Naive thymus-derived CD4-positive, alpha-beta T cell (primary cell): Measurements from ENCODE around the gene AGBL1. TPM values are rescaled to one million over a fixed set of nuclear protein-coding genes. Genes with fewer than 3 reads are reported as not detected.

Source experiments
- ATAC-seq: fragments of 150-1000 bp; cut with Tn5 transposase; 2 replicates; pipeline ENCODE4 v1.10.0; 2021; ENCODE audit warnings: mild to moderate bottlenecking, moderate library complexity
- CTCF ChIA-PET: fragments of 350-600 bp; sonication (Branson Sonifier 250); formaldehyde crosslinking; loops from one replicate; lab custom pipeline; 2021; ENCODE audit warnings: antibody characterized with exemption; lab: Charles Lee
- POLR2A ChIA-PET: fragments of 350-600 bp; sonication (Branson Sonifier 250); formaldehyde crosslinking; loops from one replicate; lab custom pipeline; 2021; ENCODE audit warnings: antibody characterized with exemption, inconsistent platforms; lab: Charles Lee
- DNase-seq, 9 donors: peaks; one replicate each; pipeline versions ENCODE4 v3.0.0 to v3.0.0-alpha.2; 2020 to 2022; ENCODE audit warnings: mixed read lengths in 1 of 9
- H3K27ac ChIP-seq: one replicate; pipeline ENCODE4 v1.7.0; 2013; ENCODE audit warnings: mild to moderate bottlenecking, low read depth, low read length, moderate library complexity
- H3K27me3 ChIP-seq, 2 donors: one replicate each; pipeline ENCODE4 v1.7.0; 2013; ENCODE audit warnings: low read length in 2 of 2, mild to moderate bottlenecking in 2 of 2, moderate library complexity in 2 of 2; ENCODE audit not compliant: control insufficient read depth in 2 of 2, insufficient read depth in 2 of 2
- H3K36me3 ChIP-seq, 3 experiments: 1 replicate in 2 of 3; 2 replicates in 1 of 3; pipeline ENCODE4 v1.7.0; 2013; ENCODE audit warnings: low read length in 3 of 3, mild to moderate bottlenecking in 3 of 3, moderate library complexity in 1 of 3; ENCODE audit not compliant: insufficient read depth in 3 of 3, control insufficient read depth in 2 of 3
- H3K4me1 ChIP-seq, 2 donors: one replicate each; pipeline ENCODE4 v1.7.0; 2013; ENCODE audit warnings: low read length in 2 of 2, mild to moderate bottlenecking in 2 of 2, moderate library complexity in 1 of 2; ENCODE audit not compliant: control insufficient read depth in 2 of 2, insufficient read depth in 2 of 2
- H3K4me3 ChIP-seq: 2 replicates; pipeline ENCODE4 v1.7.0; 2013; ENCODE audit warnings: mild to moderate bottlenecking, low read length
- H3K9me3 ChIP-seq, 3 experiments: 1 replicate in 2 of 3; 2 replicates in 1 of 3; pipeline ENCODE4 v1.7.0; 2013; ENCODE audit warnings: low read length in 3 of 3; ENCODE audit not compliant: control insufficient read depth in 2 of 3
- H3K27ac Mint-ChIP-seq, 9 donors: one replicate each; pipeline ENCODE4 v1.8.0; 2020 to 2022; ENCODE audit warnings: mixed read lengths in 9 of 9, mild to moderate bottlenecking in 8 of 9, moderate library complexity in 5 of 9, inconsistent platforms in 2 of 9
- H3K27me3 Mint-ChIP-seq, 5 donors: one replicate each; pipeline ENCODE4 v1.8.0; 2021 to 2022; ENCODE audit warnings: mixed read lengths in 5 of 5, mild to moderate bottlenecking in 1 of 5
- H3K36me3 Mint-ChIP-seq, 5 donors: one replicate each; pipeline ENCODE4 v1.8.0; 2020 to 2022; ENCODE audit warnings: mixed read lengths in 5 of 5, mild to moderate bottlenecking in 3 of 5, inconsistent platforms in 1 of 5
- H3K4me1 Mint-ChIP-seq, 7 donors: one replicate each; pipeline ENCODE4 v1.8.0; 2020 to 2022; ENCODE audit warnings: mixed read lengths in 7 of 7, mild to moderate bottlenecking in 3 of 7, inconsistent platforms in 1 of 7
- H3K4me3 Mint-ChIP-seq, 10 donors: one replicate each; pipeline ENCODE4 v1.8.0; 2020 to 2022; ENCODE audit warnings: mild to moderate bottlenecking in 10 of 10, mixed read lengths in 10 of 10, moderate library complexity in 6 of 10, inconsistent platforms in 2 of 10
- H3K9me3 Mint-ChIP-seq, 11 donors: one replicate each; pipeline ENCODE4 v1.8.0; 2020 to 2022; ENCODE audit warnings: mixed read lengths in 11 of 11, mild to moderate bottlenecking in 4 of 11, inconsistent platforms in 1 of 11, moderate library complexity in 1 of 11
- intact Hi-C, 2 donors: fragments of 100-400 bp; cut with micrococcal nuclease; formaldehyde crosslinking; loops; one replicate each; pipeline ENCODE4 v1.15.1; 2023
- polyA plus RNA-seq, 2 donors: library from polyadenylated mRNA; unstranded; fragments of 300-500 nt; fragmentation: Illumina TruSeq; gene quantifications; one replicate each; pipeline ENCODE4 v1.2.3, GENCODE V29; 2021
- total RNA-seq, 6 experiments: library from RNA in 5 of 6; stranded (reverse) in 5 of 6; gene quantifications; 1 replicate in 5 of 6; 2 replicates in 1 of 6; pipeline ENCODE4 v1.2.3 and lab custom pipeline; 2021 to 2026

The AGBL1 gene
- total and polyA plus RNA-seq, 7 experiments from 2014 or later, result not detected

GRCh38 chr15:86810329-86810728 is 730.7 kb downstream of the AGBL1 start:
- no peaks in the 10 kb centered on the region for H3K36me3 Mint-ChIP-seq
- no peak overlapping the region for H3K4me3 Mint-ChIP-seq
- Histone ChIP-seq H3K4me1 (no peaks in the 10 kb centered on the region), H3K27me3 (no peaks in the 10 kb centered on the region), H3K36me3 (no peaks in the 10 kb centered on the region), H3K4me3 (no peak overlapping the region), H3K9me3 (no peaks in the 10 kb centered on the region), H3K27ac (no peak overlapping the region)
- ChIA-PET POLR2A (no interaction called here), CTCF (no interaction called here)
- intact Hi-C loops, result no loop called here
- ATAC-seq, result no peak
- H3K4me1 Mint-ChIP-seq, result peaks cover 0 to 3% (median 0%) of the 10 kb centered on the region in 7 donors
- H3K27me3 Mint-ChIP-seq, result peaks cover 0 to 25% (median 12%) of the 10 kb centered on the region in 5 donors
- no peak for DNase-seq
- peaks cover 0 to 1% (median 0%) of the 10 kb centered on the region in 11 donors for H3K9me3 Mint-ChIP-seq
- H3K27ac Mint-ChIP-seq, result no peak overlapping the region

GRCh38 chr15:86813892-86814291 is 734.2 kb downstream of the AGBL1 start:
- no peak for ATAC-seq
- H3K4me3 Mint-ChIP-seq, result no peak overlapping the region
- H3K27ac ChIP-seq, result no peak overlapping the region
- H3K27me3 ChIP-seq, result no peaks in the 10 kb centered on the region
- ChIA-PET POLR2A (no interaction called here), CTCF (no interaction called here)
- peaks cover 0 to 15% (median 10%) of the 10 kb centered on the region in 5 donors for H3K27me3 Mint-ChIP-seq
- H3K36me3 Mint-ChIP-seq, result no peaks in the 10 kb centered on the region
- intact Hi-C loops, result no loop called here
- no peak for DNase-seq
- H3K27ac Mint-ChIP-seq, result no peak overlapping the region
- no peaks in the 10 kb centered on the region for H3K36me3 ChIP-seq
- H3K4me3 ChIP-seq, result no peak overlapping the region
- H3K4me1 Mint-ChIP-seq, result no peaks in the 10 kb centered on the region
- H3K4me1 ChIP-seq, result no peaks in the 10 kb centered on the region
- H3K9me3 Mint-ChIP-seq, result peaks cover 0 to 3% (median 0%) of the 10 kb centered on the region in 11 donors
- no peaks in the 10 kb centered on the region for H3K9me3 ChIP-seq

- no peak for DNase-seq
- Histone ChIP-seq H3K36me3 (no peaks in the 10 kb centered on the region), H3K27ac (no peak overlapping the region), H3K4me1 (no peaks in the 10 kb centered on the region), H3K27me3 (no peaks in the 10 kb centered on the region), H3K9me3 (no peaks in the 10 kb centered on the region), H3K4me3 (no peak overlapping the region)
- H3K4me3 Mint-ChIP-seq, result no peak overlapping the region
- ChIA-PET CTCF (no interaction called here), POLR2A (no interaction called here)
- intact Hi-C loops, result no loop called here
- no peak overlapping the region for H3K27ac Mint-ChIP-seq
- peaks cover 0 to 3% (median 0%) of the 10 kb centered on the region in 11 donors for H3K9me3 Mint-ChIP-seq
- no peak for ATAC-seq
- H3K4me1 Mint-ChIP-seq, result no peaks in the 10 kb centered on the region
- H3K27me3 Mint-ChIP-seq, result peaks cover 0 to 9% (median 0%) of the 10 kb centered on the region in 5 donors
- no peaks in the 10 kb centered on the region for H3K36me3 Mint-ChIP-seq
These were observed 749.6 kb downstream of the AGBL1 start for GRCh38 chr15:86829245-86829644.

GRCh38 chr15:86830304-86830703 is 750.6 kb downstream of the AGBL1 start:
- CTCF ChIA-PET, result no interaction called here
- H3K27ac ChIP-seq, result no peak overlapping the region
- DNase-seq (no peak), ATAC-seq (no peak)
- Mint-ChIP-seq H3K4me1 (no peaks in the 10 kb centered on the region), H3K9me3 (peaks cover 0 to 3% (median 0%) of the 10 kb centered on the region in 11 donors), H3K27me3 (peaks cover 0 to 3% (median 0%) of the 10 kb centered on the region in 5 donors), H3K36me3 (no peaks in the 10 kb centered on the region), H3K27ac (no peak overlapping the region), H3K4me3 (no peak overlapping the region)
- intact Hi-C loops, result no loop called here
- no peak overlapping the region for H3K4me3 ChIP-seq
- H3K4me1 ChIP-seq, result no peaks in the 10 kb centered on the region
- POLR2A ChIA-PET, result no interaction called here
- H3K27me3 ChIP-seq, result no peaks in the 10 kb centered on the region
- no peaks in the 10 kb centered on the region for H3K36me3 ChIP-seq
- H3K9me3 ChIP-seq, result no peaks in the 10 kb centered on the region

GRCh38 chr15:86833595-86833994 is 753.9 kb downstream of the AGBL1 start:
- no peak overlapping the region for H3K4me3 ChIP-seq
- DNase-seq (no peak), ATAC-seq (no peak)
- POLR2A ChIA-PET, result no interaction called here
- intact Hi-C loops, result no loop called here
- no peak overlapping the region for H3K27ac ChIP-seq
- no peak overlapping the region for H3K27ac Mint-ChIP-seq
- H3K9me3 ChIP-seq, result no peaks in the 10 kb centered on the region
- H3K9me3 Mint-ChIP-seq, result peaks cover 0 to 3% (median 0%) of the 10 kb centered on the region in 11 donors
- no peaks in the 10 kb centered on the region for H3K36me3 Mint-ChIP-seq
- no peaks in the 10 kb centered on the region for H3K4me1 ChIP-seq
- no peaks in the 10 kb centered on the region for H3K27me3 Mint-ChIP-seq
- no peak overlapping the region for H3K4me3 Mint-ChIP-seq
- no peaks in the 10 kb centered on the region for H3K36me3 ChIP-seq
- CTCF ChIA-PET, result no interaction called here
- no peaks in the 10 kb centered on the region for H3K4me1 Mint-ChIP-seq
- H3K27me3 ChIP-seq, result no peaks in the 10 kb centered on the region

- Mint-ChIP-seq H3K4me1 (no peaks in the 10 kb centered on the region), H3K27ac (no peak overlapping the region), H3K4me3 (no peak overlapping the region), H3K9me3 (peaks cover 0 to 3% (median 0%) of the 10 kb centered on the region in 11 donors), H3K27me3 (no peaks in the 10 kb centered on the region), H3K36me3 (no peaks in the 10 kb centered on the region)
- H3K9me3 ChIP-seq, result no peaks in the 10 kb centered on the region
- H3K27me3 ChIP-seq, result no peaks in the 10 kb centered on the region
- H3K36me3 ChIP-seq, result no peaks in the 10 kb centered on the region
- ChIA-PET CTCF (no interaction called here), POLR2A (no interaction called here)
- ATAC-seq, result no peak
- no peak overlapping the region for H3K4me3 ChIP-seq
- intact Hi-C loops, result no loop called here
- H3K4me1 ChIP-seq, result no peaks in the 10 kb centered on the region
- no peak overlapping the region for H3K27ac ChIP-seq
- DNase-seq, result no peak
These were observed 754.6 kb downstream of the AGBL1 start for GRCh38 chr15:86834115-86834863.
